ENCODE data around the gene ZNF710.
A peak's percentile ranks its signal among the peaks of the same experiment; 100 is the strongest.

The ZNF710 gene

DNA sequence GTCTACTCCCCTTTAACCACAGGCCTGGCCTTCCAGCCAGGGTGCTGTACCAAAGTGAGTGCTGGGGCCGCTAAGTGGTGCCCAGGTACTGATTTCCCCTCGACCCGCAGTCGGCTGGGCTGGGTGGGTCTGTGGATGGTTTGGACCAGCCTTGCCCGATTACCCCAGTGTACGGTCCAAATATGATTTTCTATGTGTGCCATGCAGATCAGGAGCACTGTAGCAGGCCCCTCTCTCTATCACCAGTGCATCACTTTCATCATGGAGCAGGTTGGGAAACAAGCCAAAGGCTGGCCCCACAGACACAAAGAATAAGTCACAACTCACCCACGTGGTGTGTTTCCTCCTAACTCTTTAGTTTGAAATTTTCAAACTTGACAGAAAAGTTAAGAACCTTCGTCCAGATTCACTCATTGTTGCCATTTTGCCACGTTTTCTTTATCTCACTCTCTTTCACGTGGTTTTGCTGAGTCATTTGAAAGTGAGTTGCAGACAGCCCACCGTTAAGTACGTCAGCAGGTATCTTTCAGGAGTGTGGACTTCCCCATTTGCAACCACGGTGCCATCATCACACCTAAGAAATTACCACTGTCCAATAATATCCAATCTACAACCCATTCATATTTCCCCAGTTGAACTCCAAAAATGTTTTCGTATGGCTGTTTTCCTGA lies 37.0 kb downstream of the ZNF710 start:
- DNase-seq (ENCODE audit: low read depth in 2 of 2): peak; percentile 11 to 28

GRCh38 chr15:90038632-90039095 lies 37.5 kb downstream of the ZNF710 start:
- no peak for DNase-seq (ENCODE audit: low read depth in 2 of 2)

- DNase-seq (ENCODE audit: low read depth in 2 of 2): no peak
Observed at GRCh38 chr15:90039996-90040395, 38.9 kb downstream of the ZNF710 start.

DNA sequence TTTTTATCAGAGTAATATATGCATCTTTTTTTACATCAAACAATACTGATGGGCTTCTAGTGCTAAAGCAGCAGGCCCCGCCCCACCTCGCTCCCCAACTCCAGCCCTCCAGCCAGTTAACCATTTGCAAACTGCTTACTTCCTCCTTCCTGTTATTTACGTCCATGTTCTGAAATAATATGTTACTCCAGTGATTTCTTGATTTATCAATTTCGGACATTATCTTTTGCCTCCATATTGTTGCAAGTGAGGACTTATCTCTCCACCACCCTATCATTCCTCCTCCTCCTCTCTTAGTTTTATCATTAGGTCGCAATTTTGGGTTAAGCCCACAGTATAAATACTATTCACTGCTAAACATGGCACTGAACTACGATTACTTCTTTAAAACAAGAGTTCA lies 39.5 kb downstream of the ZNF710 start:
- no peak for DNase-seq (ENCODE audit: low read depth in 2 of 2)

DNA sequence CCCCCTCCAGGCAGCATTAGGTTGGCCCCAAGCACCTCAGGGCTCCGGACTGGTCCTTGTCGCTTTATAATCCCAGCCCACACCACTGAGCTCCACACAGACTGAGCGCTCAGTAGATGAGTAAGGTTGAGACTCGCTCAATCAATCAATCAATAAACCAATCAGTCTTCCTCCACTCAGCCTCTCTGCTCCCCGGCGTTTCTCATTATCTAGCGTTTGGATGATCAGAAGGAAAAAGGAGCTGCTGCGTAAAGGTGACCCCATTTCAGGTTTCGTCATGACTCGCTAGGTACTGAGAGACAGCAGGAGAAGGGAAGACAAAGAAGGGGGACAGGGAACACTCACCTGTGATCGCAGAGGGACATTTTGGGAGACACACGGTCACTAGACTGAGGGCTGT lies 41.2 kb downstream of the ZNF710 start:
- no peak for DNase-seq (ENCODE audit: low read depth in 2 of 2)

DNA sequence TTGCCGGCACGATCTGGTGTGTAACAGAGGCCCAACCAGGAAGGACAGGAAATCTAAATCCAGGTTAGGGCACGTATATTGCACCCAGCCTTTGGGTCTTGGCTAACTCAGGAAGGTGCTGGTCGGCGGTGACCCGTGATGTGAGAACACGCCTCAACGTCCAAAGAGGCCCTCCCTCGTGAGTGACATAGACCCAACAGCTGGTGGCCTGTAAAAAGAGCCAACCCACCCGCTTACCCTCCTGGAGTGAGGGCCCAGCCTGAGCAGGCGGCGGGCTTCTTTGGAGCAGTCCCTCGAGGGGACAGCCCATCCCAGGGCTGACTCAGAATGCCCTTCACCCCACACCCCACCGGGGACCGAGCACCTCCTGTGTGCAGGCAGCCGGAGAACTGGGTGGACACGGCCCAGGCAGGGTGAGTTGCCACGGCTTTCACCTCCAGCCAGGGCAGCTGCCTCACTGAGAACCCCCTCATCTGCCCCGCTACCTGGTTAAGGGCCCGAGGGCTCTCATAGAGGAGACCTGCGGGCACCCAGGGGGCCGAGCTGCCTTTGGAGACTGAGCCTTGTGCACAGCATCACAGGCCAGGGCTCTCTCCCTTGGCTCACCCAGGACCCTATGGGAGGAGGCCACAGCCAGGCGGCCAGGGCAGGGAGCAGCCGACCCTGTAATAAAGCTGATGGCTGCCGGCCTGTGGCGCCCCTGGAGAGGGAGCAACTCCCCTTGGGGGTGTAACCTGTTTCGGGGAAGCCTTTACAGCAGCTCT lies 41.8 kb downstream of the ZNF710 start:
- DNase-seq (ENCODE audit: low read depth in 2 of 2): no peak

DNA sequence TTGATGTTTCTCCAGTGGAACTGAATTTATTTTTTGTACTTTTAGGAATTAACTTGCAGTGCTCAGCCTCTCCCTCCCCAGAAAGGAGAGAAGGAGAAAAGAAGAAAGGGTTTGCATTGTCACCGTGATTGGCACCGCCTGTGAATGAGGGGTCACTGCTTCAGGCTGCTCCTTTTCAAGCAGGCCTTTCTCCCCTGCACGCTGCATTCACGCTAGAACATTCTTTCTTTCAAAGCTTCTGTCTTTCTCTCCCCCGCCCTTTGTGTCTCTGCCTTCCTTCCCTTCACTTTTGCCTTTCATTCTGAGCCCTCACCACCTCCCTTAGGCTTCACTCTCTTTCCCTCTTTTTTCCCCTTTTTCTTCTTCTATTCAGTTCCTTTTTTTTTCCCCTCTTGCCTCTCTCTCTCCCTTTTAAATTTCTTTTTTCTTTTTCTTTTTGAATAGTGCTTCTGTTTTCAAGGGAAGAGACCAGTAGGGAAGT lies 42.4 kb downstream of the ZNF710 start:
- DNase-seq (ENCODE audit: low read depth in 2 of 2): no peak

DNA sequence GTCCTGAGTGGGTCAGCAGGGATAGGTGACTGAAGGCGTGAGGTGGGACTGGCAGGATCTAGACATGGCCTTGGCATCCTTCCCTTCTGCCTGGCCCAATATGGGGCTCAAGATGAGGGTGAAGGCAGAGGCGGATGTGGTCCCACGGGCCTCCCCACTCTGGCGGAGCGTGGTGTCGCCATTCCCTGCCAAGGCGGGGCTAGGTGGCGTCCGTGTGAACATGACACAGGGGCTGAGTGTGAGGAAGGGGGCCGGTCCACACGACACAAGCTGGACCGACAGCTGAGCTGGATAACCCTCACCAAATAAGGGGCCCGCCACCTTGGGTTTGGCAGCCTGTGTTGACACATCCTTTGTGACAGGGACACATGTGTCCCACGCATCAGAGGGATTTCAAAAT lies 43.1 kb downstream of the ZNF710 start:
- DNase-seq (ENCODE audit: low read depth in 2 of 2): no peak

DNA sequence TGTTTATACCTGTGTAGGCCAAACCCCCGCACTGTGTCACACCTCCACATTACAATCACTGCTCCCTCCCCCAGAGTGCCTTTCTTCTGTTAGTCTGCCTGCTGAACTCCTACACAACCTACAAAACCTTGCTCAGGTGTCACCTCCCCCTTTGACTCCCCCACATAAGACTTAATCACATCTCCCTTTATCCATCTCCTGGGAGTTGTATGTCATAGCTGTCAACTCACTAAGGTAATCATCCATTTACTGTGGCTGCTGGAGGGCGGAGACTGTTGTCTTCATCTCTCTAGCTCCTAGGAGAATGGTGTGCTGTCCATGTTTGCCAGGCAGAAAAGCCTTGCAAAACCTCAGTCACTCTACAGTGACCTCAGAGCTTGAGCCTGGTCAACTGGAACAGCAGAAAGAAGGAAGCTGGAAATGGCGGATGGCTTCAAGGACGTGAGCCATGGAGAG lies 43.8 kb downstream of the ZNF710 start:
- no peak for DNase-seq (ENCODE audit: low read depth in 2 of 2)

DNA sequence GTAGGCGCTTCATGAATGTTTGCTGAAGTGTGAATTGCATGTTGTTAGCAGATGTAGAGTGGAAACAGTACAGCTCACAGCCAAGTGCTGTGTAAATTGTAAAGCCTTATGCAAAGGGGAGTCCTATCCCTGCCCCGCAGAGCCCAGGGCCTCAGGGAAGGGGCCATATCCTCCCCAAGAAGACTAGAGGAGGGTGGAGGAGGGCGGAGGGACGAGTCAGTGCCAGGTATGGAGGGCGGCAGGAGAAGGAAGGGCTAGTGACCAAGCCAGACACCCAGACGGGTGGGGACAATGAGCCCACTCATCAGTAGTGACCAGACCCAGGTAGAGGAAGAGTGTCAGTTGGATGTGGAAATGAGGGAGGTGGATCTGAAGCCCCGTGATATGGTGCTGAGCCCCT lies 45.2 kb downstream of the ZNF710 start:
- no peak for DNase-seq (ENCODE audit: low read depth in 2 of 2)

DNA sequence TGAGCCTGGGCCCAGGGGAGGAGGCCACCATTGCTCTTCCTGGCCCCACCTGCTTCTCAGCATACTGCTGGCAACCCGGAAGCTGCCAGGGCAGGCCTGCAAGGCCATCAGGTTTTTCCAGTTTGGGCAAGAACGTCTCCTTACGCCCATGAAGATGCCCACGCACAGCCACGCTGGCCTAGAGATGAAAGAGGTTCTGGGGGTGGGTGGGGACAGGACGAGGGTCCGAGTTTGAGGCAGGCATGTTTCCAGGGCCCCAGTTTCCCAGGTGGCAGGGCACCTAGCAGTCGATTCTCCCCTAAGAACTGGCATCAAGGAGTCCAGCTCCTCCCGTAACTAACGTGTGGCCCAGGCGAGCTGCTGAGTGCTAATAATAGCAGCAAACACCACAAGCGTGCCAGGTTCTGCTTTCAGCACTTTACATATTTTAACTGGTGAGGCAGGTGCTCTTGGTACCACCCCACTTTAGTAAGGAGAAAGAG lies 45.8 kb downstream of the ZNF710 start:
- DNase-seq (ENCODE audit: low read depth in 2 of 2): no peak

DNA sequence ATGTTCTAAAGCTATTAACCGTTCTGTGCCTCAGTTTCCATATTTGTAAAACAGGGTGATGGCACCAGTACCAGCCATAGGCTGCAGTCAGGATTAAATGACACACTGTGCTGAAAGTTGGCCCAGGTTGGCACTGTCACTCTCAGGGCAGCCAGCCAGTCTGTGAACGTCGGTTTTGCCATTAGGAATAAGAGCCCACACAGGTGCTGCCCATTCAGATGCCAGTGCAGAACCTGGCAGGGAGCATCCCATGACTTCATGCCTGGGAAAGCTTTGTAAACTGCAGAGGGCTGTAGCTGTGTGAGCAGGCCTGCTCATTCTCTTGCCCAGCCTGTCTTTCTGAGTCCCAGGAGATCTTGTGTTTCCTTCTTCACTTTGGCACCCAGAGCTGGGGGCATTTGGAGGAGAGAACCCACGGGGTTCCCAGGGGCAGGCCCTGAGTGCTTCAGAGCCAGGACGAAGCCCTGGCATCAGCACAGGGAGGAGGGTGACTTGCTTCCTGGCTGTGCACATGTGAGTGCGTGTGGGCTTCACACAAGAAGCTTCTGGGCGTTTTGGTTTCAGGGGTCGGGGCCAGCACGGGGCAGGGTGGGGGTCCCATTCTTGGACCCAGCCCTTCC lies 46.9 kb downstream of the ZNF710 start:
- DNase-seq (ENCODE audit: low read depth in 2 of 2): no peak

DNA sequence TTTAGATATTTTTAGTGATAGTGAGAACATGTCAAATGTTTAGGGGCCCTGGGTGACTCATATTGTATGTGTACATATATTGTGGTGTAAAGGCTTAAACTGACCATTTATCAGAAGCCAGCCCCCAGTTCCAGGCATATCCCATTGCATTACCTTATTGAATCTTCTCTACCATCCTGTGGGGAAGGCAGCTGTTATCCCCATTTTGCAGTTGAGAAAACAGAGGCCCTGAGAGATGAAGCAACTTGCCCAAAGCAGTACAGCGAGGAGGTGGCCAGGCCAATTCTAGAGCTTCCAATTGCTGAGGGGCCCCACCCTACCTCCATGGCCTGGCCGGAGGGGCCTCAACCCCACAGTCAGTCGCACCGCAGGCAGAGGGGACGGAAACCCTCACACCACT lies 47.9 kb downstream of the ZNF710 start:
- DNase-seq (ENCODE audit: low read depth in 2 of 2): no peak

- no peak for DNase-seq (ENCODE audit: low read depth in 2 of 2)
Observed at GRCh38 chr15:90049666-90050604, 48.8 kb downstream of the ZNF710 start.

GRCh38 chr15:90051874-90052273 lies 50.8 kb downstream of the ZNF710 start:
- no peak for DNase-seq (ENCODE audit: low read depth in 2 of 2)

DNA sequence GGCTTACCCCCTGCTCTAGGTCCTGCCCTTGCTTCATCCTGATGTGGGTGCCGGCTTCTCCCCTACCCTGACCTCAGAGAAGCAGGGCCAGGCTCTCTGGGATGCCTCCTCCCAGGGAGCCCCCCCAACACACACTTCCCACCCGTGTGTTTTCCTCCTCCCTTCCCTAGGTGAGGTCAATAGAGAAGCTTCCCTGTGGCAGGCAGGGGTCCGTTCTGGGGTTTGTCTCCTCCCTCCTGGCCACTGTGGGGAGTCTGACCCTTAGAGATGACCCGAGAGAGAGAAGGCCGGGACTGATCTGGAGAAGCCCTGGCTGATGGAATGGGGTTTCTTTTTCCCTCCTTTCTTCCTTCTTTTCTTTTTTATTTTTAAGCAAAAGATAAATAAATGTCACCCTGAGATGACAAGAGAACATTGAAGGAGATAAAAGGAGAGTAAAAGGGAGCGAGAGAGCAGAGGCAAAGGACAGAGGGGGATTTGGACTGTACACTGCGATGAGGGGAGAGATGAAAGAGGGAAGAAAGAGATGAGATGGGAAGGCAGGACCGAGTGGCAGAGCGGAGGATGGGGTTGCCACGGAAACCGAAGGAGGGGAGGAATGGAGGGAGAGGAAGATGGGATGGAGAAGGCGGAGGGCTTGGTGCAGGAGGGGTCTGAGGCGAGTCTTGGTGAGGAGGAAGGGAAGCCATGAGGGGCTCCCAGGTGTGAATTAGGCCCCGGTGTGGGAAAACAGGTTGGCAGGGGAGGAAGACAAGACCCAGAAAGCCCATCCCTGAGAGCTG lies 52.8 kb downstream of the ZNF710 start:
- DNase-seq (ENCODE audit: low read depth in 2 of 2): no peak

- DNase-seq (ENCODE audit: low read depth in 2 of 2): no peak
Observed at GRCh38 chr15:90054618-90055097, 53.5 kb downstream of the ZNF710 start.

GRCh38 chr15:90055182-90055581 lies 54.1 kb downstream of the ZNF710 start:
- DNase-seq (ENCODE audit: low read depth in 2 of 2): no peak

DNA sequence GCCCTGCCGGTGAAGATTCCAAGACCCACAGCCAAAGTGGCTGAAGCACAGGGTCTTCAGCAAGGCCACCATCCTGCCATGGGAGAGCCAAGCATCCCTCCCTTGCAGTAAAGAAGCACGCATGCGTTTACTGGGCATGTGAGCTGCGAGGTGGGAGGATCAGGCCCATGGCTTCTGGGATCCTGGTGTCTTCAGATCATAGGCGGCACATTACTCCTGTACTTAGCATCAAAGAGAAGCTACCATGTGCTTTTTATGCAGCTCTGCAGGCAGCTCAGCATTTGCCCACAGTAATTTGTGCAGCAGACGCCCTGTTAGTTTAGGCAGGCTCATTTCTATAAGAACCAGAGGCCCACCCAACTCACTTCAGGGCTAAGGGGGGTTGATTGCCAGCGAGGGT lies 55.4 kb downstream of the ZNF710 start:
- no peak for DNase-seq (ENCODE audit: low read depth in 2 of 2)

- DNase-seq (ENCODE audit: low read depth in 2 of 2): no peak
Observed at GRCh38 chr15:90058308-90058707, 57.2 kb downstream of the ZNF710 start.
